GM19467 (cell line): ENCODE measurements around the gene OR2G2.

Experiments used
- ATAC-seq: cut with Tn5 transposase; IDR thresholded peaks from one replicate; pipeline ENCODE4 v1.9.1; 2021; ENCODE audit warnings: mild to moderate bottlenecking, moderate library complexity; ENCODE audit not compliant: unreplicated experiment

OR2G2 gene

DNA sequence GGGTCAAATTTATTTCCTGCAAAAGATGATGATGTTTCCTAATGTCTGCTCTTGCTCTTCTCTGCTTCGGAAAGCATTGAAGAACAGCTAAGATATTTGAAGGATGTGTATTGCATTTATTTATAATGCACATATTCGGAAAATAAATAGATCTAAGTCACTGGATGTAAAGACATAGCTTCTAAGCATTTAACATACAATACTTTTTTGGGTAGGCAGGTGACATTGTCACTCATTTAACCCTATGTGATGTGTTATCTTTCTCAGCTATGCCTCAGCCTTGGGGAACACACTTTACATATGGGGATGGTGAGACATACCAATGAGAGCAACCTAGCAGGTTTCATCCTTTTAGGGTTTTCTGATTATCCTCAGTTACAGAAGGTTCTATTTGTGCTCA is at the start of gene OR2G2:
TSS of gene OR2G2 (plus strand) at position 301 of the 400 bp plus-strand sequence. CDS start at position 301, 0 bp downstream.
- no peak for ATAC-seq

GRCh38 chr1:247538561-247538960 is 49.6 kb upstream of the OR2G2 start:
- ATAC-seq = no peak

GRCh38 chr1:247539215-247539614 is 48.9 kb upstream of the OR2G2 start:
- ATAC-seq = no peak

DNA sequence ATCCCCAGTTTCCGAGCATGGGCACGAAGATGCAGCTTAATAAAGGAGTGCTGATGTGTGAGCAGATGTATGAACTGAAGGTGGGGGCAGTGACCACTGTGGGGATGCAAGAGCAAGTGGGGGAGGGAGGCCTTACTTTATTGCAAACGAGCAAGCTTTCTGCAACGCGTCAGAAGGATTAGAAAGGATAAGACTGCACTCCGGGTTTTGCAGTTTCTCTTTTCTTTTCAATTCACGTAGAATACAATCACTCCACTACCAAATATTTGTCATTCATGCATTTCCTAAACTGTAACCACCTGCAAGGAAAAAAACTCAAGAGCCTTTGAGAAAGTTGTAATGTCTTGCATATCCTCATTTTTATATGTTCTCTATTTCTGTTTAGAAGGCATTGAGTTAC is 47.6 kb upstream of the OR2G2 start:
- ATAC-seq = no peak

DNA sequence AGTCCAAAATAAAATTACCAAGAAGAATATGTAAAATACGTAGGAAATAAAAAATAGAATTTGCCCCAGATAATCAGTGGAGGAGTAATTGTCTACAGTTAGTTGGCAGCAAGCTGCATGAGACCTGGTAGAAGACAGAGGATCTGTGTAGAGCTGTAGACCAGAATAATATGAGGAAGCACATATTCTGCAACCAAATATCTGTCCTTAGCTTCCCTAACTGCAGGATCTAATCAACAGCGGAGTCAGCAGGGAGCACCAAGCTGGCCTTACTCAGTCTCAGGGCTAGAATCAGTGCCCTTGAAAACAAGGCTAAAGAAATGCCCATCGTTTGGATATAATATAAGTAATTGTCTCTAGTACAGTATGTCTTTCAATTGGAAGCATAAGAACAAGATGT is 45.3 kb upstream of the OR2G2 start:
- no peak for ATAC-seq

GRCh38 chr1:247548092-247548491 is 40.1 kb upstream of the OR2G2 start:
- ATAC-seq = no peak

GRCh38 chr1:247548769-247549182 is 39.4 kb upstream of the OR2G2 start, which contains the start of gene GCSAML:
TSS of gene GCSAML (plus strand) at chr1:247549134. CDS start at chr1:247549192, 58 bp downstream.
- no peak for ATAC-seq

DNA sequence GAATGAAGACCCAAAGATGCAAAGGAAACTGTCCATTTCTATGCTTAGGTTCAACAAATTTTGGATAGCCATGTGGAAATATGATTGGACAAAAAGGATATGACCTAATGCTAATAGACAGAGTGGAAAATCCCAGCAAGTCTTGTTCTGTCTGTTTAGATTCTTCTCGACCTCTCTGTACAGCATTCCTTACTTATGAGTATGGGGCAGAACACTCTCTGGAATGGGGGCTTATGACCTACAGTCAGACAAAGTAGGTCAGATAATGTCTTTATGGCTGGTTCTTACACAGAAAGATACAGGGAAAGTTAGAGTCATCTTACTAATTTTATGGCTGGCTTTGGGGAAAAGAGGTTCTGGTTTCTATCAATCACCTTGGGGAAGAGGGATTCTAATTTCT is 36.4 kb upstream of the OR2G2 start:
- ATAC-seq = no peak

GRCh38 chr1:247552231-247552630 is 35.9 kb upstream of the OR2G2 start:
- no peak for ATAC-seq

DNA sequence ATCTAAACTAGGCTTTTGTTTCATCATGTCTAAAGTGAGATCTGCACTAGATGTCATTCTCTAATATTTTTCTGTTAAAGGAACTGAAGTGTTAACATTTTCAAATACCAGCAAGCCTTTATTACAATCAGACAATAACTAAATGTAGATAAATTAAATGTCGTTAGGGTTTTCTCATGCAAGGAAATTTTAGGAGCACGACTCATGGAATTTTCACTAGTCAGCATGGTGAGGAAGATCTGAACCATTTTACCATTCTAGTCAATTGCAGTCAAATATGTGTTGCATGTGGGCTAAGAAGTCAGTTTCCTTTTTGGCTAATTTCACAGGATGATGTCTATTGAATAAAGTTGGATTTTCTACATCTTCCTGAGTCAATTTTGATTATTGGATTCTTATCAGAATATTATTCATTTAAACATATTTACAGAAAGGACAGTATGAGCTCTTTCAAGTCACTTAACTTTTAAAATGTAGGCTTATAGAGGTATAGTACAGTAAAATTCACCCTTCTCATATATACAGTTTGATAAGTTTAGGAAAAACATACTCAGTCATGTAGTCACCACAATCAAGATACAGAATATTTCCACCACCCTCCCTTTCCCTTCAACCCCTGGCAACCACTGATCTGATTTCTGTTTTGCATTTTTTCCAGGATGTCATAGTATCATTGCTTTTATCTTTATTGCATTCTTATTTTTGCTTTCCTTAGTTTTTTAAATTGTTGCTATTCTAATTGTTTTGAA is 30.1 kb upstream of the OR2G2 start:
- no peak for ATAC-seq

DNA sequence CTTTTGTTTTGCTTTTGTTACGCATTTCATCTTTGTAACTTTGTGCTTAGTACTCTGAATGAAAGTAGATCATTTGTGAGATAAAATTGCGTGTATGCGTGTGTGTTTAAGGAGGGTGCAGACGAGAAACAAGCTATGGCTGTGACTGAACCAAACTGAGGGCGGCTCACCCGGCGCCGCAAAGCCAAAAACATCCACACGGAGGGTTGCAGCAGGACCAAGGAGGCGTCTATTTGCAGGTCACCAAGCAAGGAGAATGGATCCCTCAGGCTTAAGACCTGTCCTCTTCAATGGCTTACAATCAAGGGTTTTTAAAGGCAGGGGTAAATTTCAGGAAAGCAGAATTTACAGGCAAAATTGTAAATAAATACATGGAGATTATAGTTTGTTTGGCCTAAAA is 26.4 kb upstream of the OR2G2 start:
- no peak for ATAC-seq

GRCh38 chr1:247562198-247562597 is 26.0 kb upstream of the OR2G2 start:
- no peak for ATAC-seq

- ATAC-seq = no peak
Measured at GRCh38 chr1:247574236-247574635, 13.9 kb upstream of the OR2G2 start.

- ATAC-seq = no peak
Measured at GRCh38 chr1:247574664-247575063, 13.5 kb upstream of the OR2G2 start.

- ATAC-seq = no peak
Measured at GRCh38 chr1:247576514-247576913, 11.6 kb upstream of the OR2G2 start.

- no peak for ATAC-seq
Measured at GRCh38 chr1:247578946-247579460, 9.2 kb upstream of the OR2G2 start.

DNA sequence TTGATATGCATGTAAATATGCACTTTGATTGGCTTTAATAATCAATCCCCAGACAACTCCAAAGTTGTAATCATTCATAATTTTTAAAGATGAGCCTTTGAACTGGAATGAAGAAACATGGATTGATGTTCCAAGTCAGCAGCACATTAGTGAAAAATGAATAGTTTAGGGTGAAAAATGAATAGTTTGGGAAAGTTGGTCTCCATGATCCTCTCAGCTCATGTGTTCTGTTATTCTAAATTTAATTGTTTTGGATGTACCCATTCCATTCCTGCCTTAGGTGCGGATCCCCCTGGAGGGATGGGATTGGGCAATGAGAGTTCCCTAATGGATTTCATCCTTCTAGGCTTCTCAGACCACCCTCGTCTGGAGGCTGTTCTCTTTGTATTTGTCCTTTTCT is 17.1 kb downstream of the OR2G2 start, which contains the start of gene OR2G3:
TSS of gene OR2G3 (plus strand) at position 301 of the 400 bp plus-strand sequence. CDS start at position 301, 0 bp downstream.
- no peak for ATAC-seq

- ATAC-seq = no peak
Measured at GRCh38 chr1:247613405-247613804, 25.2 kb downstream of the OR2G2 start.

DNA sequence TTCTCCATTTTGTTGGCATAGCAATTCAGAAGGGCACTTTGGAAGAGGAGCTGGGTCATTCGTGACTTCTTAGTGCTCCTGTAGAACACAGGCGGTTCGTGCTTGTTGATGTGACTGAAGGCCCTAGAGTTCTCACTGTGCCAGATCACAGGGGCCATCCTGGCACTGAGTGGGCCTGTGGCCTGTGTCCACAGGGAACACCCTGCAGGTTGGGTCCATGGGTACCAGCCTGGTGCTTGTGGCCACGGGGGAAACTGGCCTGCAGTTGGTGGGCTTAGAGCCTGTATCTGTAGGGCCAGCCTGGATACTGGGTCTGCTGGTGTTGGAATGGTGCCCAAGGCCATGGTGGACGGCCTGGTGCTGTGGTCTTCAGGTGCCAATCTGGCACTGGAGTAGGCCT is 26.5 kb downstream of the OR2G2 start:
- no peak for ATAC-seq

- ATAC-seq = no peak
Measured at GRCh38 chr1:247627951-247628350, 39.8 kb downstream of the OR2G2 start.

DNA sequence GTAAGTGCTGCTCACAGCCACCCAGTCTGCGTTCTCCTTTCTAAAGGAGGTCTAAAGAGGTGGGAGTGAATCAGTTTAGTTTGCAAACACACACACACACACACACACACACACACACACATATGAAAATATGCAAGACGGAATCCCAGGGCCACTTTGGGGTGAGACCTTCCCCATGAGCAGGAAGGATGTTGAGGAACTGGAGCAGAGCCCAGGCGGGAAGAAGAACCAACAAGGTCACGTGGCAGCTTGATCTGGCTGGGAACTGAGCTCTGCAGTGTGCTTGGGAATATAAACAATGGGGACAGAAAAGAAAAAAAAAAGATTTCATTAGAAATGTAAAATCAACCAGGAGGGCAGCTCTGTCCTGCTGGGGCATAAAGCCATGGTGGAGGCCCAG is 49.9 kb downstream of the OR2G2 start:
- ATAC-seq = no peak

DNA sequence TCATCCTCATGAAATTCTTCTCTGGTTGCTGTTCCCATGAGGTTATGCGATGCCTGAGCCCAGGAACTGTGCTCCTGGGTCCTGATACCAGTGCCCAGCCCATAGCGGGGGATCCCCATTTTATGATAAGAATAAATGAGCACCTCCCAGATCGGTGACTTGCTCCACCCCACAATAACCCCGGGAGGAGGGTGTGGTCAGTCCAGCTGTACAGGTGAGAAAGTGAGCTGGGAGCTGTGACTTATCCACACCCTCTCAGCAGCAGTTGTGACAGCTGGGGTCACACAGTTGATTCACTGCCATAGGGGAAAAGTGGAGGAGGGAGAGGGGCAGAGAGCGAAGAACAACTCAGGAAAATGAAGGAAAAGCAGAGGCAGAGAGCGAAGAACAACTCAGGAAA is 50.6 kb downstream of the OR2G2 start:
- ATAC-seq = no peak
